Skin of body (tissue), 2 donors: ENCODE data around the gene PLA2R1. TPM values are rescaled to one million over a fixed set of nuclear protein-coding genes. Genes with fewer than 3 reads are reported as not detected.
A peak's percentile ranks its signal among the peaks of the same experiment; 100 is the strongest.

Experiments used
- DNase-seq: peaks from one replicate; lab custom pipeline; 2025; lab: John Stamatoyannopoulos, UW
- total RNA-seq: library from RNA; depleted of rRNA; stranded (reverse); fragments of >200 nt; gene quantifications from one replicate; pipeline ENCODE4 v1.2.3, GENCODE V29; 2014

PLA2R1 gene
- total RNA-seq, 1 donor from 2014 or later, result 11.3 TPM

GRCh38 chr2:159933727-159934049 is 128.7 kb downstream of the PLA2R1 start:
- no peak for DNase-seq

DNA sequence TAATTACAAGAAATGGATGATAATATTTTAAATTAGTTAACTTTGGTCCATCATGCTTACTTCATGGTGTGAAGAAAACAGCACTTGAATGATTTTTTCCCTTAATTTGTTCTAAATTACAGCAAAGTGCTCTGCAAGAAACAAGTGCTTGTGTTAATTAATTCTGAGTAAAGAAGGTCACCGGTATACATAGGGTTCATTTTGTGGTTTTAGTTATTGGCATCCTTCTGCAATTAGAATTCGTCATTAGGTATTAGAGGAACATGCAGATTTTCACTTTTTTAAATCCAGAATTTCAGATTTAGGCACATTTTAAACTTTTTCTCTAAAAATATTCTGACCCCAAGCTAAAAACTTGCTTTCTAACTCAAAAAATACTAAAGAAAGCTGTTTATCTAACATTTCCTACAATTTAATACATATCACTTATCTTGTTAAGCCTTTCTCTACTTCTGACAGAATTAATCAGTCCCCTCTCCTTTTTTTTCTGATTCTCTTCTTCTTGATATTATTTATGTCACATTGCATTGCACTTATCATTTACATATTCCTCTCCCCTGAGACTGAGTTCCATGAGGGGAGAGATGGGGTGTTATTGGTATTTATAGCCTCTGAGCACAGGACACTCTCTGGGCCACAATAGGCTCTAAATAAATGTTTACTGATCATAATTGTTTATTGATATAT is 129.2 kb downstream of the PLA2R1 start:
- no peak for DNase-seq

- DNase-seq, result no peak
These were observed 135.7 kb downstream of the PLA2R1 start for GRCh38 chr2:159926695-159927094.

- no peak for DNase-seq
These were observed 136.4 kb downstream of the PLA2R1 start for GRCh38 chr2:159925975-159926374.

DNA sequence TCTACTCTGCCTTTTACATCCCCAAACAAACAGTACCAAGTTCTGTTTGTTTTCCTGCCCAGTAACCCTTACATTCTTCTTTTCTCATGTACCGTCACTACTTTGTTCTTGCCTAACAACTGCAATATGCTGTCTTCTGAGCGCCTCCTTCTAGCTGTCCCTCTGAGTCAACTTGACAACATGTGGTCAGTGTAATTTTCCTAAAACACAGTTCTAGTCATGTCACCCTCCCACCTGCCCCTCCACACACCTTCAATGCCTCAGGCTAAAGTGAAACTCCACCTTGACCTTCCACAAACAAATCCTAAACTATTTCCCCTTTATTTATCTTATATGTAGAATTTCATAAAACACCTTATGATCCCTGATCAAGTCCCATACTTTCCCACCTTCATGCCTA is 139.9 kb downstream of the PLA2R1 start:
- no peak for DNase-seq

GRCh38 chr2:159921752-159922404 is 140.5 kb downstream of the PLA2R1 start:
- DNase-seq, result peak; percentile 10

DNA sequence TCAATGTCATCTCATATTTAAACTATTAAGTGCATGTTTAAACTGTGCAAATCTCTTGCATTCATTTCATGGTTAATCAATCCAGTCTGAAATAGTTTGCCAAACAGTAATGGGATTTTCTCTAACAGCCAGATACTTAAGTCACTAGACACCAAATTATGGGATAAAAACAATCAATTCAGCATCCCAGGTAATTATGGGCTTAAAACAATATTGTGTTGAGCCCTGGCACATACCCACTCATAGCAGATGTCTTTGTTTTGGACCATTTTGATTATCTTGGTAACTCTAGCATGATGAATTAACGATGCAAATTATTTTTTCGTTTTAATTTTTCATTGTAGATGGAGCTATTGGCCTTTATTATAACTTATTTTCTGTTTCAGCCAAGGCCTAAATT is 145.9 kb downstream of the PLA2R1 start:
- DNase-seq, result no peak

DNA sequence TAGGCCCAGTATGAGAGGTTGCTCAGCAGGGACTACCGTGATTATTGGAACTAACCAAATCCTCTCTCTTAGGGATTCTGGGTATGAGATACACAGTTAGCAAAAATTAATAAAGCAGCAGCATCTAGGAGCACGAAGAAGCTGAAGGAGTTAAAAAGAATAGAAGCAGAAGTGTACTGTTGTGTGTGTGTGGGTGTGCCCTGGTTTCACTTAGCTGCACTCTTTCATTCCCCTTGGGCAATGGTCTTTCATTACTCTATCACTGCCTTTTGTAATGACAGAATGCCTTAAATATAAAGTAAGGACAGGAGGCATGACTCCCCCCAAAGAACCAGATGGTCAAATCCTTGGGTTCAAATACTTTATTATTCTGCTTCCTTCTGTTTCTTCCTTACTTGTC is 148.5 kb downstream of the PLA2R1 start:
- no peak for DNase-seq

- no peak for DNase-seq
These were observed 149.8 kb downstream of the PLA2R1 start for GRCh38 chr2:159912580-159912979.

- no peak for DNase-seq
These were observed 151.5 kb downstream of the PLA2R1 start for GRCh38 chr2:159910951-159911350.

DNA sequence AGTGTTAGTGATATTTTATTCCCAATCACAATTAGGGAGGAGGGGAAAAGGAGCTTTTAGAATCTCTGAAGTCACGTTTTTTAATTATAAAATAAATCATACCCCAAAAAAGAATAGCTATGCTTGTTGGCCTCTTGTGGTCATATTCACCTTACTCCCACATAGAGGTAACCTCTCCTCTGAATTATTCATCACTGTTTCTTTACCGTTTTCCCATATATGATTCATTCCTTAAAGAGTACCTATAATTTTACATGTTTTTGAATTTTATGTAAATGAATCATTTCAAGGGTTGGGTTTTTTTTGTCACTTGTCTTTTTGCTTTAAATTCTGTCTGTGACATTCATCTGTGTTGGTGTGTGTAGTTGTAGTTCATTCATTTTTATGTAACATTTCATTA is 153.8 kb downstream of the PLA2R1 start:
- DNase-seq, result no peak

DNA sequence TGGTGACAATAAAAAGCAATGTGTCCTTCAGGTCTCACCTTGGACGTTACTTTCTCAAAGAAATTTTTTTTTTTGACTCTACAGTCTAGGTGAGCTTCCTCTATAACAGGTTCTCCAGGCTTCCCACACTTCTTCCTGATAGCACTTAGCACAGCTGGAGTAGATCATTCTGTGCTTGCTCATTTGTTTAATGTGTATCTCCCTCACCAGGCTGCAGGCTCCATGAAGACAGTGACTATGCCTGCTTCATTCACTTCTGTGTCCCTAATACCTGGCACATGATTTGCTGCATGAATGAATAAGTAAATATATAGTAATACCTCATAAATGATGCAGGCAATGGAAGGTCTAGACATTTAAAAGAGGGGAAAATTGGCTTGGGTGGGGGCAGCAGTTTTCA is 154.5 kb downstream of the PLA2R1 start:
- DNase-seq, result no peak

DNA sequence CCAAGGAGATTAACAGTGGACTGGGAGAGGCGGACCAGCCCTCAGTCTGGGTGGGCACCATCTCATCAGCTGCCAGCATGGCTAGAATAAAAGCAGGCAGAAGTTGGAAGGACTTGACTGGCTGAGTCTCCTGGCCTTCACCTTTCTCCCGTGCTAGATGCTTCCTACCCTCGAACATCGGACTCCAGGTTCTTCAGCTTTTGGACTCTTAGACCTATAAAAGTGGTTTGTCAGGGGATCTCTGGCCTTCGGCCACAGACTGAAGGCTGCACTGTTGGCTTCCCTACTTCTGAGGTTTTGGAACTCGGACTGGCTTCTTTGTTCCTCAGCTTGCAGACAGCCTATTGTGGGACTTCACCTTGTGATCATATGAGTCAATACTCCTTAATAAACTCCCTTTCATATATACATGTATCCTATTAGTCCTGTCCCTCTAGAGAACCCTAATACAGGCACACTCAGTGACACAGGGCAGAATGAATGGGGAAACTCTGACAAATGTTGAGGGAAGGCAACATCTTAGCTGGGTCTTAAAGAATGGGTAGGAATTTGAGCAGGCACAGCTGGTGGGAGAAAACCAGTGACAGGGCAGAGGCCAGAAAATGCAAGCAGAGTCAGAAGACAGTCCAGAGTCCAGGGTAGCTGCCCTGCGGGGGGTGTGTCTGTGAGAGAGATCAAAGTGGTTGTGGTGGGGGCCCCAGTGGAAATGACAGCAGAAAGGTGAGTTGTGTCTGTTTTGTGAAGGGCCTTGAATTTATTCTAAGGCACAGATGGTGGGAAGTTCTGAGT is 156.3 kb downstream of the PLA2R1 start:
- no peak for DNase-seq

DNA sequence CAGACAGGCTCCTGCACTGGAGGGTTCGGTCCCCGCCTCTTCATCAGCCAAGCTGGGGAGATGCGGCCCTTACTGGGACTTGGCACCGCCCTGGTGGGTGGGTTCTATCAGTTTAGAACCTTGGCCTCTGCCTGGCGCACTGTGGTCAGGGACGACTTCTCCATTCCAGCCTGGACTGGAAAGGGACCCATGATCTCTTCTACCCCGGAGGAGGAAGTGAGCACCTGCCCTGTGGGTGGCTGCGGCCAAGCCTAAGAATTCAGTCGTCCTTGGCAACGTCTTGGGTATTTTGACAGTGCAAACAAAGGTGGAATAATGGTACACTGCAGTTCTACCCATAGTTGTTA is 157.5 kb downstream of the PLA2R1 start:
- DNase-seq, result no peak

GRCh38 chr2:159904127-159904958 is 158.1 kb downstream of the PLA2R1 start, which contains the start of gene LY75:
LY75 (minus strand) TSS chr2:159904756.
- DNase-seq, result no peak

DNA sequence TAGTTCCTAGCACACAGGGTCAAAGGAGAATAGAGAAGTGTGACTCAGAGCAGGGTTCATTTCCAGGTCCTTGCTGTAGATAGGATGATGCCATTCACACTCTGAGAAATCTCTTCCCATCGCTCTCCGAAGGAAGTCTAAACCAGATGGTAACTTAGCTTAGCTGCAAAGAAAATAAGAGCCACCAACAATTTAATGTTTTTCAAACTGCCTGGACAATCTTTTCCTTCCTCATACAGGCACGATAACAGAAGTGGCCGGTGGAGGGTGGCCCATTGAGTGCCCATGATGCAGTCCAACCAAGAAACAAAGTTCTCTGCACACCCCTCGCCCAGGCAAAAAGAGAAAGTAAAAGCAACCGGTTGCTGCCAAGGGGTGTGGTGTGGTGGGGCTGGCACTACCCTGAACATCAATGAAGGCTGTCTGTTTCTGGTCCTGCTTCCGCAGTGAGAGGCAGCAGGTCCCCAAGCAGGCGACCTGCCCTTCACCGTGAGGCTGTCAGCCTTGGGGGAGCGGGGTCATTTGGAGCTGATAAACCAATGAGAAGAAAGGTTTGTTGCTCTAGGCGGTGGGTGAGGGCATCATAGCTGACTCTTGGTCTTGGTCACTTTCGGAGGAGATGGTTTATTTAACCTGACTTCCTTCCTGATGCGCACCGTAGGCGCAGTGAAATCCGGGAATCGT is 158.8 kb downstream of the PLA2R1 start:
- no peak for DNase-seq

GRCh38 chr2:159902722-159903121 is 159.7 kb downstream of the PLA2R1 start:
- no peak for DNase-seq

DNA sequence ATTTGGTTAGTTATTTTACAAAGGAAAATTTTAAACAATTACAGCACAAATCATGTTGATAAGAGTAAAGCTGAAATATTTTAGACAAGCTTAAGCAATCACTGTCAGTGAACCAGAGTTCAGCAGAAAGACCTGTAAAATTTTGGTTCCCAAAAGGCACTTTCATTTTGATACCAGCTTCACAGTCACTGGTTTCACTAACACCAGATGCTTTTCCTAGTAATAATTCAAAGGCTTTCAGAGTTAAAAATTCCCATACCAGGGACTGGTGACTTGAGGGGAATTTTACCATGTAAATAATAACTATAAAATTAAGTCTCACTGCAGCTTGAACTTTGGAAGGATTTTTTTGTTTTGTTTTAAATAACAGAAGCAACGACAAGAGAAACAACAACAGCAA is 162.1 kb downstream of the PLA2R1 start:
- DNase-seq, result no peak

GRCh38 chr2:159898441-159898840 is 164.0 kb downstream of the PLA2R1 start:
- no peak for DNase-seq

DNA sequence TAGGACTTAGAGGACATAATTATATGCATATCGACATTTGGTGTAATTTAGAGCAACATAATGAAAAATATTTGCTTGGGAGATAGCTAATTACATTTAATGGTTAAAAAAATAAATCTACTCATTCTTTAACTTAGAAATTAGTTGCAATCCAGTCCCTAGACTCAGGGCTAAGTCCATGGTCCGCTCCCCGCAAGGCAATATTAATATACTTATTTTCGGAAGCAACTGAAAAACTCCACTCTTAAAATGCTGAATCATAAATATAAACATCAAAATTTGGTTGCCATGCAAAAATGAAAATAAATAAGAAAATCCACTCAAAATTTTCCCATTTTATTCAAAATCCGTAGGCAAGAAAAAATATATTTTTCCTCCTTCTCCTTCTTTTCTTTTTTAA is 164.7 kb downstream of the PLA2R1 start:
- no peak for DNase-seq

GRCh38 chr2:159897081-159897480 is 165.3 kb downstream of the PLA2R1 start:
- DNase-seq, result no peak
